Stimulated activated CD4-positive, alpha-beta T cell treated with anti-CD3 and anti-CD28 coated beads, Interleukin-1b, Interleukin-23, amount 100 ng/mL, for 4 hours (primary cell): ENCODE measurements around the gene PTPRG.
"Not testable (repeated sequence)": the region's sequence is repeated elsewhere in the genome, so short reads cannot be mapped to it uniquely, and the experiment has no call there.

Source experiments
- DNase-seq, 2 donors: peaks; one replicate each; pipeline ENCODE4 v3.0.0-alpha.2; 2020; ENCODE audit warnings: low read depth in 2 of 2

Gene PTPRG

DNA sequence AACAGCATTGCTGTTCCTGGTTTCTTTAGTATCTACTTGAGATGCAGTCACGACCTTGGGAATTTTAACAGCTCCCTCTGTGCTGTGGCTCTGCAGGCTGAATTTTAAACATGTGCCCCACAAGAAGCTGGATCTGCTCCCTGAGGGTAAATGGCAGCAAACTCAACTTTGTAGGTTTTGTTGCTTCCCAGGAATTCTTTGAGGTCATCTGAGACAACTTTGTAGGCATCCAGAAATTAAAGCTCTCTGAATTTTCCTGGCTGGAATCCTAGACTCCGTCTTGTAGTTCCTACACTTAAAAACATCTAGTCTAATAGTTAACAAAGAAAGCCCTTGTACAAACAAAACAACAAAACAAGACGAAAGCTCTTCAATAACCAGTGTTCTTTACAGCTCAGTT, 445.7 kb downstream of the PTPRG start:
- DNase-seq, result no peak

DNA sequence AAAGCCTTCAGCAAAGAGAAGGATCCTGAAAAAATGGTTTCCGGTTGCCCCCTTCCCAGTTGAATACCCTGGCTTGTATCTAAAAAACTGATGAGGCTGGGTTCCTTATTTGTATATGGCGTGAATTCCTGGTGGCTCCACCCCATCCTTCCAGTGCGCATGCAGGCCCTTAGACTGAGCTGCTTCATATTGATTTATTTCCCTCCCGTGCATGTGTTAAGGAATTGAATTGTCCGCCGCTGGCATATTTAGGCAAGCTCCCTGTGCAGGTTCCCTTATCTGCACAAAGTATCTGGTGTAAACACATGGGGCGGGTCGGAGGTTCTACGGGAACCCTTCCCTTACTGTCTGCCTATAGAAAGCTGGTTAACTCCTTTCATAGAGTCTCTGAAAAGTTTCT, 449.6 kb downstream of the PTPRG start:
- no peak for DNase-seq

DNA sequence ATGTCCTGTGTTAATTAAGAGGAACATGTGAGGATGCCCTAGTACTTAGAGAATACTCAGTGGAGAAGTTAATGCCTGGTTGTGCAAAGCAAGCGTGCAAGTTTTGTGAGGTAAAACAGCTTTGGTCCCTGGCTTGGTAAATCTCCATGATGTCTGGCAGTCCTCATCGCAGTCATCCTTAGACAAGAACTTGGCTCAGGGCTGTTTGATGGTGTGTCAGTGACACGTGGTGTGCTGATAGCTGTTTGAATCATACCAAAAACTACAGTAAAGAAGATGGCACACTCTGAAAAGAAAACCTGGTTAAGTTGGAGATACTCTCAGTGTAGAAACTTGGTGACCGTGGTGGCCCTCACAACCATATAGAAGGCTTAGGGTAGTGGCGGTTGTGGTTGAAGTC, 450.3 kb downstream of the PTPRG start:
- DNase-seq, result no peak

DNA sequence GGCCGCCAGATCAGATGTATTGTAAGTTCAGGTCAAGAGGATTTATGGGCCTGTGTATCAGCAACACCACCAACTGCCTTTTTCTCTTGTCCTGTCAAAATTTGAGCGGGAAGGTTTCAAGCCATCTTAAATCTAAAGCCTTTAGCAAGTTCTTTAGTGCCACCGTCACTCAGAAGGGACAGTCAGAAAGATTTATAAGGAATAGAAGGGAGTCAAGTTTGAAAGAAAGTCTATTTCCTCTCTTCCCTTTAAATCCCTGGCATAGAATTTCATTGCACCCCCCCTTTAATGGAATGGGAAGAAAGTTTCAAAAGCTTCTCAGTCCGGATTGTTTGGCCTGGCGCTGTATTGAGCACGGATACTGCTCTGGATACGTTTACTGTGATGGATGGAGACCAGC, 452.6 kb downstream of the PTPRG start:
- no peak for DNase-seq

DNA sequence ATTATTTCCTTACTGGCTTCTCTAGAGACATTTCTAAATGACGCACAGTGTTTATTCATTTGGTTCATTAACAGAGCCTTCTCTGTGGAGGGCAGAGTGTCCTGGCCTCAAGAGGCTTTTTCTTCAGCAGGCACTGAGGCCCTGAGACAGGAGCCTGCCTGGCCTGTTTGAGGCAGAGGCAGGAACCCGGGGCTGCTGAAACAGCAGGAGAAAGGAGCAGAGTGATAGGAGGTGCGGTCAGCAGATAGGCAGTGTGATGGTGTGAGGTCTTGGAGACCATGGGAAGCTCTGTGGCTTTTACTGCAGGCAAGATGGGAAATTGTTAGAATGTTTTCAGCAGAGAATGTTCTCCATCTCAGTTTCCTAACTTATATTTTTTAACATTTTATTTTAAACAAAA, 453.7 kb downstream of the PTPRG start:
- no peak for DNase-seq

DNA sequence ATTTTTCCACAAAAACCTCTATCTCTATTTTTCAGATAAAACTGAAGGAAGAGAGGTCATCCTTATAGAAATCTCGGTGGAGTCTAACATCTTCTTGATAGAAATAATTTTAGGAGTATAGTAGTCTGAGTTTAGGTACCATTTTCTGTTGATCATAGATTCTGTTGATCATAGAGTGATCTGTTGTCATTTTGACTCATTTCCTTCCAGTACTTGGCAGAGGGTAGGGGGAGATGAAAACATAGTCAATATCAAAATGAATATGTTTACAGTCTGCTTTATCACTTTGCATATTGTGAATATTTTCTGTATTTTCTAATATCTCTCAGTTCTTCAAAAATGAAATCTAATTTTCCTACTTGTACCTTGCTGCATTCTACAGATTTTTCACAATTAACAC, 458.5 kb downstream of the PTPRG start:
- no peak for DNase-seq

DNA sequence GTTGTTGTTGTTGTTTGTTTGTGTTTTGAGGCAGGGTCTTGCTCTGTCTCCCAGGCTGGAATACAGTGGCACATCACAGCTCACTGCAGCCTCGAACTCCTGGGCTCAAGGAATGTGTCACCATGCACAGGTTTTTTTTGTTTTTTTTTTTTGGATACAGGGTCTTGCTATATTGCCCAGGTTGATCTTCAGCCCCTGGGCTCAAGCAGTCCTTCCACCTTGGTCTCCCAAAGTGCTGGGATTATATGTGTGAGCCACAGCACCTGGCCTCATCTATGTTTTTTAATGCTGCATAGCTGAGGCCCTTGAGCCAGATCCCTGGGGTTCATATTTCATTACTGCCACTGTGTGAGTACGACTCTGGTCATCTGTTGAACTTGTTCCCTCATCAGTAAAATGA, 459.3 kb downstream of the PTPRG start:
- DNase-seq, result no peak

DNA sequence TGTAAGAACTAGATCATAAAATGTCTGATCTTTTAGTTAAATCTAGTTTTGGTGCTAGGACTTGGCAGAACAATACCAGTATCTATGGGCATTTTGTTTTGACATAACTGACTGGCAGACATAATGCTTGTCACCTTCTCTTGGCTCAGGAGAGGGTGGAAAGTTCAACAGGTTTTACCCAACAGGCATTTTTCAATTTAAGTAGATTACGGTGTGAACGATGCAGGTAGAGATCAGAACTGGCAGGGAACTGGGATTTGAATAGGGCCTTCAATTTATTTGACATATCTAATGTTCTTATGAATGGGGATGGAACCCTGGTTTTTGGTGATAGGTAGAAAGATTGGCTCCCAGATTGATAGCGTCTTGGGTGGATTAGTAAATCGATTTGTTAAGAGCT, 460.9 kb downstream of the PTPRG start:
- DNase-seq, result no peak

DNA sequence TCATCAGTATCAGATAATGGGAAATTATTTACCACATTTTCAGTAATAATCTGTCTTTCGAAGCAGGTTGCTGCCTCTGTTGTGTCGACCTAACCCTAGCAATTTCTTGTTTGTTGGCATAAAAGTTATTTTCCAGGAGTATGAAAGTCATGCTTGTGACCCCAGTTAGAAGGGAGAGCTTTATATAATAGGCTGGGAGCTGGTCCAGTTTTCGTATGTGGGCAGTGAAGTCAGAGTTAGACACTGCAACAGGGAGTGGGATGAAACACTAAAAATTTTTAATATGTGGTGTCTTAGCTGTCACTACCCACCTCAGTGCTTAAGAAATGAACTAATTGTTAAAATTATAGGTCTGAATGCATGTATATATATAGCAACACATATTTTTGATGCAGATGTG, 463.5 kb downstream of the PTPRG start:
- DNase-seq, result no peak

DNA sequence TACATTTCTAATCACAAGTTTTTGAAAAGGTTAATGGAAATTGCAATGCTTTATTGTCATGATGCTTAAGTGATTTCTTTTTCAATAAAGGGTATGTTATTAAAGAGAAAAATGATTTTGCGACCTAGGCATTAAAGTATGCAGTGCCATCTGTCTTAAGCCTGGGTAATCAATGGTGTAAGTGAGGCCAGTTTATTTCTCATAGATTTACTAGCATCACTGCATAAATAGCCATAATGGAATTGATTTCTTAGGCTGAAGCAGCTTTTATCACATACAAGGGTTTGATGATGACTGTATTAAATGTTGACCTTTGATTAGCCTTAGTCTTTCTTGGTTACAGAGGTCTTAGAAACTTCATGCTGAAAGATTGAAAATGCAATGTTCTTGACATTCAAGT, 464.5 kb downstream of the PTPRG start:
- no peak for DNase-seq

DNA sequence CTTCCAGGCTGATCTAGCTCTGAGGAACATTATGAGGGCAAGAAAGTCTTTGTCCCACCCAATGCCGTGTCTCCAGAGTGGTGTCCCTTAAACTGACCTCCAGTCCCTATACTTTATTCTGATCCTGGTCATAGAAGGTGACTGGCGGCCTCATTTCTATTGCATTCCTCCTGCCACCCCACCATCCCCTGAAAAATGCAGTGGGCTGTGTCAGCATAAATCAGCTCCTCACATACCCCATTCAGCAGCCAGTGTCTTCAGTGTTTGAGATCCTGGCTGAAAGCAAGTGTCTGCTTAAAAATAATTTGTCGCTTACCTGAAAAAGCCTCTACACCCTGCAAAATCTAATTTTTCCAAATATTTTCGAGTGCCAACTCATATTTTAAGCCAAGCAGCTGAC, 465.9 kb downstream of the PTPRG start:
- no peak for DNase-seq

DNA sequence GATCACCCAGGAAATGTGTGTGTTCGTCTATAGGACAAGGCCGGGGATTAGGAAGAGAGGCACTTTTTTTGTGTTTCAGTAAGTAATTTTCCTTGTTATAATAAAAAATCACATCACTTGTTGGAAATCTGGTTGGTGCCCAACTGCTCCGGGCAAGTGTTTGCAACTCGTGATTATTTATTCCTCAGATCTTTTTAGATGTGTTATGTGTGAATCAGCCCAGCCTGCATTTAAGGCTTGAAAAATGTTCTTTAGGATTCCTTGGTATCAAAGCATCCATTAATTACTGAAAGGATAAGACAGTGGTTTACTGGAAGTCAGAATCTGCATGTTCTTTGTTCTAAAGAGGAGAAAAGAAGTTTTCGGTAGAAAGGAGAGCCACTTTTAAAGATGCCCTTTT, 466.4 kb downstream of the PTPRG start:
- DNase-seq, result no peak

DNA sequence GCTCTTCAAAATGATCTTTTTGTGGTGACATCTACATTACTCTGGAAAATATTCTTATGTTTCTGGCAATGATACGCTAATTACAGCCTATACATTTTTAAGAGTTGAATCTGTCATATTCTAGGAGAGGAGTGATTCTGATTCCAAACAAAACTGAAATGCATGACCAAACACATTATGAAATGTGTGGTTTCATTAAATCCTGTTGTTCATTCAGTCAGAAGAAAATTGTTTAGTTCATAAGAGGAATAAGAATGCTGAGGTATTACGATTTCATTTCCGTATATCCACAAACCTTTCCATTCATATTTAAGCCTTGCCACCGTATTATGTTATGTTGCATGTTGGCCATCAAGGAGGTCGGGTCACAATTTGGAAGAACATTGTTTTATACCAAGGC, 466.9 kb downstream of the PTPRG start:
- DNase-seq, result no peak

DNA sequence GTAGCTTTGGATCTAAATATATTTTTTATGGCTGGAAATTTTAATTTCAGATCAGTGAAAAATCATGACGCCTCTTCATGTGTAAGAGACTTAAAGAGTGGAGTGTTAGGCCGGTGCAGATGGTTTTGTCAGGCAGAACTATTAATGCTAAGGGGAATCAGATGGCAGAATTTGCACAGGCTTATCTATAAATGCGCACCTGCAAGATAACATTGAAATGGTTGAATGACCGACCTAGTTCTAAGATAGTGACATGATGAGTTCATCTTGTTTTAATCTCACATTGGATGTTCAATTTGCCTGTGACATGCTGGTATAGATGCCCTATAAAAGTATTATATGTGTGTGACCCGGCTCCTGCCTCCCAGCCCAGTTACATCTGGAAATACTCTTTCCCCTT, 471.4 kb downstream of the PTPRG start:
- DNase-seq, result no peak

DNA sequence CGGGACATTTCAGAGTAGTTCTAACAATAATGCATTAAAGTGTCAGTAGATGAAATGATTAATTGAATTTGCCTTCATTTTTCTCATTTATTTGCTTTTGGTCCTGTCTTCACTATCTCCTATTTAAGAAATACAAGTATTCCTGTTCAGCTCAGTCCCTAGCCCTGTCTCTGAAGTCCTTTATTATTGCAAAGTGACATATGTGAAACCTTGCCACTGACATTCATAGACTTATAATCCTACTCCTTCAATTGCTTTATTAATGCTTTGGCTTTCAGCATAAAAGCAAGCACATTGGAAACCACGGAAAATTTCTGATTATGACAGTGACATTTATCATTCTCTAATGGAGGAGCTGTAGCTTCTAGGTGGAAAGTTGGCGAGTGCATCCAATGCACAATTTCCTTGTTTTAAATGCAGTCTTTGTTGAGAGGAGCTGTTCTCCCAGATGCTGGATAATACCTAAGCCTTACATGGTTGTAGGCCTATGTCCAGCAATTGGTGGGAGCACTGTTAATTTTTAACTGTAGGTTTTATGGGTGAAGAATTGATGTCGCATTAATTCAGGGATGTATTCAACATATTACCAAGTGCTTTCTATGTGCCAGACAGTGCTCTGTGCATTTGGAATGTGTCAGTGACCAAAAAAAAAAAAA, 474.2 kb downstream of the PTPRG start:
- DNase-seq, result no peak

DNA sequence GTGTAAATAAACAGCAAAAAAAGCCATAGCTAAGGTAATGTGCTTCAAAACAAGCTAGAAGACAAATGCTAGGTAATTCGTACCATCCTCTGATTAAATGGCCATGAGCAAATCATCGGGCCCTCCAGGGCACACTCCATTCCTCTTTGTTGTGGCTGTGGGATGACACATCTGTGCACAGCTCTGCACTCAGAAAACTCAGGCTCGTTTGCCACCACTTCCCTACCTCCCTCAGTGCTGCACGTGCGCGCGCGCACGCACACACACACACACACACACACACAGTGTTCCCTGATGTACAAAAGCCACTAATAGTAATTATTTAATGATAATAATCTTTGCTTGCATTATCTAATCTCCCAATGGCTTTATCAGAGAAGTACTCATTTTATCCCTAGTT, 475.4 kb downstream of the PTPRG start:
- DNase-seq, result no peak

DNA sequence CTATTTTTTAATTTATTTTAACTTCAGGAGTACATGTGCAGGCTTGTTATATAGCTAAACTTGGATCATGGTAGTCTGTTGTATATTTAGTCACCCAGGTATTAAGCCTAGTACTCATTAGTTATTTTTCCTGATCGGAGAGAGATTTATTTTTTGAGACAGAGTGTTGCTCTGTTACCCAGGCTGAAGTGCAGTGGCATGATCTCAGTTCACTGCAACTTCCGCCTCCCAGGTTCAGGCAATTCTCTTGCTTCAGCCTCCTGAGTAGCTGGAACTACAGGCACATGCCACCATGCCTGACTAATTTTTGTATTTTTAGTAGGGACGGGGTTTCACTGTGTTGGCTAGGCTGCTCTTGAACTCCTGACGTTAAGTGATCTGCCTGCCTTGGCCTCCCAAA, 477.4 kb downstream of the PTPRG start:
- not testable (repeated sequence) for DNase-seq

DNA sequence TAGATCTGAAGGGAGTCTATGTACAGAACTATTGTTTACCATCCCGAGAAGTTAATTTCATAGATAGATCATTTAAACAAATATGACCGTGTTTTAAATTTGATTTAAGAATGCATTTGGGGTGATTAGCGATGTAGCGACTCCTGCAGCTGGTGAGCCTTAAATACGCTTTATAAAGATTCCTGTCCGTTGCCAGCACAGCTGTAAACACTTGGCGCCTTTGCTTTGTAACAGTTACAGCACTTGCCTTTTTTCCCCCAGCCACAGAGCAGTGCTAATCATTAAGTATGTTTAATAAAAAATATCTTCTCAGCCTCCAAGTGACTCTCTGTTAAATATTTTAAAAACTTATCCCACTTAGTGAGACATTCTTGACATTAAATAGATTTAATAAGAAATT, 478.2 kb downstream of the PTPRG start:
- DNase-seq, result no peak

DNA sequence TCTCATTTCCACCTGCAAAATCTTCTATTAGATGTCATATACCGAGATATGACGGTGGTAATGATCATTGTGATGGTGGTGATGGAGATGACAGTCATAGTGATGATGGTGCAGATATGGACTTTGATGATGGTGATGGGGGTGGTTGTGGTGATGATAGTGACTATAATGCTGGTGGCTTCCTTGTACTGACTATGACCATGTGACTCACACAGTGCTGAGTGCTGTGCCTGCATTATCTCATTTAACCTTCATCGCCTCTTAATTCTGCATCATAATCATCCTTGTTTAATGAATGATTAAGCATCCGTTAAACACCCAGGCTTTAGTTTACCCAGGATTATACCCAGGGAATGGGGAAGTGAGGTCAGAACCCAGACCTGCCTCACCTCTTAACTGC, 480.3 kb downstream of the PTPRG start:
- no peak for DNase-seq

DNA sequence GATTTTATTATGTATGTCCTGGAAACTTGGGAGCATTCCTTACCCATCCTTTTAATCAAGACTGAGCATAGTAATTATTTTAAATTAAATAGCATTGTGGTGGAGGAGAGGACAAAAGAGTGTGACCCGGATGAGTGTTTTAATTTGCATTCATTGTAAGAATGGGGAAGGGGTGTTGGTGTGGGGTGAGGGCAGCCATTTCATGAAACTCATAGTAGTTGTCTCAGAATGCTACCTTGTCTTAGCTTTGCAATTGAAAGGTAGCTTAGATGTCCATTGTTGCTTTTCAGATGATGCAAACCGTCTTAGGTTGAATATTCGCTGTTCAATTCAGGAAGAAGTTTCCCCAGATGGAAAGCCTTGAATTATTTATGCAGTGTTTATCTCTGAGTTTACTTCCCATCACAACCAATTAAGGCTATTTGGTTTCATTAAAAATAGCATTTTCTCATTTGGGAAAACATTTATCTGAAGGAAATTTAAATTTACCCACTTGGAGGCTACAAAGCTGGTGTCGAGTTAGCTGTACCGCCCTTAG, 483.6 kb downstream of the PTPRG start:
- DNase-seq, result no peak

DNA sequence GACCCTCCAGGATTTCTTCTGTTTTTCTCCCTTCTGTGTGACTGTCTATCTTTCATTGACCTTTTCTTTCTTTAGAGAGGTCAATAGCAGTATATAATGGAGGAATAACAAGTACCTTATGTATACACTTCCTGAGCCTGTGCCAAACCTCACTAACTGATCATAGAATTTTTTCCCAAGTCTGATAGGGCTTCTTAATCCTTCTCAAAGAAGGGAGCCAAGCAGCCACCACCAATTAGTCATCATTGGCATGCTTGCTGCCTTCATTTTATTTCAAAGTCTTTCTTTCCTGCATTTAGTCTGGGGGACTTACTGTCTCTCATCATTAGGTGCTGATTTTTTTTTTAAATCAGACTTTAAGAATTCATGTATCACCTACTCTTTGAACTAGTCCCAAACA, 485.0 kb downstream of the PTPRG start:
- no peak for DNase-seq

DNA sequence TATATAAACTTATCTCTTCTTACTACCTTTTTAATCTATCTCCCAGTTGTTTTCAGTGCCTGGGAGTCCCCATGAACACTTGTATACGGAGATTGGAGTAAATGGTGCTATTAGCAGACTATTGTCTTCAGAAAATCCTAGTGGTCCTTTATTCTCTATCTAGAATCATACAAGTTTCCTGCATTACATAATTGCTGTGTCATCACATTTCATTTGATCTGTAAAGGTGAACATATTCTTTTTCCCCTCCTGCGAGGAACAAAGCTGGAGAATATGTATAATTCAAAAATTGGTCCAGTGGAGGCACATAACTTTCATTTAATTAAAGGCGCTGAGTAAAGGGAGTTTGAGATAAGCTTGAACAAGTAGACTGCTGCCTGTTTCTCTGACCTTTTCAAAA, 487.2 kb downstream of the PTPRG start:
- no peak for DNase-seq

DNA sequence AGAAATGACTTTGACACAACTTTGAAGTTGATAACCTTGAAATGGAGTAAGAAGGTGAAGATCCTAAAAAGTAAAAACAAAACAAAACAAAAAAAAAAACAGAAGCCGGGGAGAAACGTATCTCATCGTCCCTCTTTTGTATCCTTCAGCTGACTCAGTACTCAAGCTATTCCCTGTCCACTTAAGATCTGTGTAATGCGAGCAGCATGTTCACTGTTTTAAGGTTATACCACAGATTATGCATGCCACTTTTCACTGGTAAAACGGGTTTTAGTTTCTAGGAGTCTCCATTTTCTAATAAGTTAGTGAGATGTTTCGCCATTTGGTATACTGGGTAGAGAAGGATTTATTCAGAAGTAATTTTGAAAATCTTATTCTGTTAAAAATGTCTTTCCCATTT, 487.7 kb downstream of the PTPRG start:
- no peak for DNase-seq

DNA sequence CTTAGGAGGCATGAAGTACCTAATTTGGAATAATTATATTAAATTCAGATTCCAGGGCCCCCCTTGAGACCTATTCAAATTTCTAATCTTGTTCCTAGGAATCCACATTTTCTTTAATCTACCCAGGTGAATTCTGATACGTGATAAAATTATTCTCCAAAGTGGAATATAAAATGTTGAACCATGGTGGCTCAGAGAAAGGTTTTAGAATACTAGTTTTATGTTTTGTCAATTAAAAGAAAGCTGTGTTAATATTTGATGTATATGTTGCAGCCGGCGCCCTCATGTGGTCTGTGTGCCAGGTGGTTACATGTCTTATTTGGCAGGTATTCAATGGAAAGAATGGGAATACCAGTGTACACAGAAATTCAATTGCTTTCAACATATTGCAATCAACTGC, 490.1 kb downstream of the PTPRG start:
- no peak for DNase-seq
